HEK293T (cell line): Measurements from ENCODE around the gene SNX24.

ENCODE experiments used
- ARNT ChIP-seq: fragments of 450-650 bp; IDR thresholded peaks from 2 replicates; pipeline ENCODE4 v1.6.1; 2017; ENCODE audit warnings: mild to moderate bottlenecking
- BHLHE40 ChIP-seq: fragments of 450-650 bp; IDR thresholded peaks from 2 replicates; pipeline ENCODE4 v1.6.1; 2016; ENCODE audit warnings: mild to moderate bottlenecking, moderate library complexity, borderline replicate concordance
- FOXK2 ChIP-seq: fragments of 450-650 bp; IDR thresholded peaks from 2 replicates; pipeline ENCODE4 v1.6.1; 2016; ENCODE audit warnings: mild to moderate bottlenecking
- L3MBTL2 ChIP-seq: fragments of 450-650 bp; conservative IDR thresholded peaks from 2 replicates; pipeline ENCODE4 v1.6.1; 2016; ENCODE audit warnings: mild to moderate bottlenecking
- LEF1 ChIP-seq: fragments of 450-650 bp; IDR thresholded peaks from 2 replicates; pipeline ENCODE4 v1.6.1; 2017; ENCODE audit warnings: mild to moderate bottlenecking, borderline replicate concordance
- SUZ12 ChIP-seq: fragments of 450-650 bp; IDR thresholded peaks from 2 replicates; pipeline ENCODE4 v1.6.1; 2016; ENCODE audit warnings: mild to moderate bottlenecking

GRCh38 chr5:122836947-122837346 is 8.5 kb upstream of the SNX24 start:
- TF ChIP-seq FOXK2 = no peak
- TF ChIP-seq L3MBTL2 = no peak
- TF ChIP-seq SUZ12 = no peak
- TF ChIP-seq ARNT = no peak
- no peak for TF ChIP-seq BHLHE40
- TF ChIP-seq LEF1 = no peak
